T-cell (primary cell): ENCODE measurements around the gene SP7. TPM values are rescaled to one million over a fixed set of nuclear protein-coding genes. Genes with fewer than 3 reads are reported as not detected.

Experiments
- ATAC-seq, 4 experiments: fragments of 200-7000 bp in 3 of 4; fragments of 150-1000 bp in 1 of 4; cut with Tn5 transposase; replicated peaks in 1 of 4; 1 replicate in 3 of 4; 2 replicates in 1 of 4; pipeline ENCODE4 v1.10.0; 2021; ENCODE audit warnings: moderate library complexity in 3 of 4, mild to moderate bottlenecking in 2 of 4, moderate number of reproducible peaks in 1 of 4
- CTCF ChIA-PET, 2 donors: fragments of 300-600 bp; sonication (Branson Sonifier 250); formaldehyde crosslinking; loops; one replicate each; lab custom pipeline; 2022; ENCODE audit warnings: antibody characterized with exemption in 2 of 2; lab: Charles Lee
- POLR2A ChIA-PET, 2 donors: fragments of 300-600 bp; sonication (Branson Sonifier 250); formaldehyde crosslinking; loops; one replicate each; lab custom pipeline; 2022; ENCODE audit warnings: antibody characterized with exemption in 2 of 2; lab: Charles Lee
- DNase-seq, 35 experiments: peaks; one replicate each; pipeline versions ENCODE4 v3.0.0 to v3.0.0-alpha.2; 2013 to 2023
- H3K27ac ChIP-seq: one replicate; pipeline ENCODE4 v1.5.1; 2013; ENCODE audit warnings: low read length
- H3K27me3 ChIP-seq, 2 experiments: replicated peaks in 1 of 2; 1 replicate in 1 of 2; 2 replicates in 1 of 2; pipeline versions ENCODE4 v1.6.1 to v1.7.0; 2013; ENCODE audit warnings: low read length in 1 of 2, mixed read lengths in 1 of 2; ENCODE audit not compliant: control insufficient read depth in 2 of 2, insufficient read depth in 2 of 2; ENCODE audit errors: extremely low read depth in 1 of 2
- H3K36me3 ChIP-seq, 2 donors: 1 replicate in 1 of 2; 2 replicates in 1 of 2; pipeline versions ENCODE4 v1.6.1 to v1.7.0; 2013; ENCODE audit warnings: low read length in 1 of 2; ENCODE audit not compliant: control insufficient read depth in 2 of 2, insufficient read depth in 1 of 2; ENCODE audit errors: extremely low read depth in 1 of 2
- H3K4me1 ChIP-seq, 2 experiments: 1 replicate in 1 of 2; 2 replicates in 1 of 2; pipeline versions ENCODE4 v1.6.1 to v1.7.0; 2013; ENCODE audit warnings: low read length in 2 of 2, mixed read lengths in 1 of 2; ENCODE audit not compliant: insufficient read depth in 2 of 2, control insufficient read depth in 1 of 2; ENCODE audit errors: extremely low read depth in 1 of 2
- H3K4me3 ChIP-seq, 2 donors: 1 replicate in 1 of 2; 2 replicates in 1 of 2; pipeline versions ENCODE4 v1.5.1 to v1.7.0; 2013; ENCODE audit warnings: mild to moderate bottlenecking in 2 of 2, low read length in 1 of 2, moderate library complexity in 1 of 2; ENCODE audit not compliant: control insufficient read depth in 1 of 2; ENCODE audit errors: extremely low read depth in 1 of 2
- H3K9me3 ChIP-seq: 2 replicates; pipeline ENCODE4 v1.7.0; 2013
- H3K27ac Mint-ChIP-seq, 2 donors: one replicate each; pipeline ENCODE4 v1.8.0; 2020 to 2021; ENCODE audit warnings: mild to moderate bottlenecking in 2 of 2, mixed read lengths in 2 of 2
- H3K27me3 Mint-ChIP-seq, 2 donors: one replicate each; pipeline ENCODE4 v1.8.0; 2021 to 2022; ENCODE audit warnings: mixed read lengths in 2 of 2
- H3K36me3 Mint-ChIP-seq: one replicate; pipeline ENCODE4 v1.8.0; 2021; ENCODE audit warnings: mixed read lengths
- H3K4me1 Mint-ChIP-seq, 3 donors: one replicate each; pipeline ENCODE4 v1.8.0; 2020 to 2022; ENCODE audit warnings: mixed read lengths in 3 of 3, mild to moderate bottlenecking in 1 of 3
- H3K4me3 Mint-ChIP-seq, 3 donors: one replicate each; pipeline ENCODE4 v1.8.0; 2020 to 2022; ENCODE audit warnings: mild to moderate bottlenecking in 3 of 3, mixed read lengths in 3 of 3, moderate library complexity in 3 of 3
- H3K9me3 Mint-ChIP-seq, 3 donors: one replicate each; pipeline ENCODE4 v1.8.0; 2020 to 2022; ENCODE audit warnings: mixed read lengths in 3 of 3
- WGBS: methylation state at CpG from one replicate; pipeline ENCODE4 v1.1.5; 2013; ENCODE audit warnings: missing lambda C conversion rate; ENCODE audit not compliant: insufficient coverage; 5-methylcytosine and 5-hydroxymethylcytosine counted together
- total RNA-seq, 35 experiments: library from RNA in 6 of 35; stranded (reverse) in 6 of 35; fragments of 120-200 nt in 1 of 35; gene quantifications; one replicate each; pipeline versions ENCODE4 v1.2.1 to v1.2.4 and lab custom pipeline; 2013 to 2026

Gene SP7
- total RNA-seq, 5 donors from 2014 or later (not counting 1 experiment from before 2014, with no cell fraction given): 0.12 TPM; not detected in 4

DNA sequence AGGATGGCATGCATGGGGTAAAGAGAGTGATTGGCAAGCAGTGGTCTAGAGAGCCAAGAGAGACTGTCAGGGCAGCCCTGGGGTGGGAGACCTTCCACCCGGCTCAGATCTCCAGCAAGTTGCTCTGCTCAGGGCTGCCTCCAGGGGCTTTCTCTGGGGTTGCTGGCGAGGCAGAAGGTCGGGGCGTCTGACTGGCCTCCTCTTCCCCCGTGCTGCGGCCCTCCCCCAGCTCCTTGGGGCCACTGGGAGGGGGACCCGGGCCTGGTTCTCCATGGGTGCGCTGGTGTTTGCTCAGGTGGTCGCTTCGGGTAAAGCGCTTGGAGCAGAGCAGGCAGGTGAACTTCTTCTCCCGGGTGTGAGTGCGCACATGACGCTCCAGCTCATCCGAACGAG is 8.1 kb downstream of the SP7 start:
- DNase-seq (no peak), ATAC-seq (no peak)
- H3K4me3 Mint-ChIP-seq: no peak overlapping the region
- H3K27me3 Mint-ChIP-seq: peaks cover 4 to 12% of the 10 kb centered on the region in 2 donors
- 72% methylated on average over 16 of the region's 16 CpGs for WGBS
- Histone ChIP-seq H3K36me3 (no peaks in the 10 kb centered on the region), H3K9me3 (no peaks in the 10 kb centered on the region), H3K27ac (no peak overlapping the region), H3K27me3 (peaks cover 0 to 37% of the 10 kb centered on the region in 2 experiments), H3K4me1 (peaks cover 8 to 26% of the 10 kb centered on the region in 2 experiments), H3K4me3 (no peak overlapping the region)
- no peaks in the 10 kb centered on the region for H3K9me3 Mint-ChIP-seq
- CTCF ChIA-PET: interaction anchor here (0.5 to 1.1 kb wide), 2 partner anchors 8 to 13 kb away, joined by 3 to 4 read pairs; partner anchors contain the start of gene SP7 (in 1 of the 2)
- H3K4me1 Mint-ChIP-seq: peaks cover 15 to 20% (median 18%) of the 10 kb centered on the region in 3 donors
- no peak overlapping the region for H3K27ac Mint-ChIP-seq
- H3K36me3 Mint-ChIP-seq: no peaks in the 10 kb centered on the region
- POLR2A ChIA-PET: no interaction called here

- no peaks in the 10 kb centered on the region for H3K36me3 Mint-ChIP-seq
- CTCF ChIA-PET: interaction anchor here (0.5 to 1.1 kb wide), 4 partner anchors 8 to 104 kb away, joined by 3 to 4 read pairs (median 4); partner anchors contain the start of gene SP7 (in 1 of the 2)
- peaks cover 3 to 12% of the 10 kb centered on the region in 2 donors for H3K27me3 Mint-ChIP-seq
- POLR2A ChIA-PET: interaction anchor here in 1 of 2 donors (0.6 kb wide), 1 partner anchor 134 kb away, joined by 3 read pairs; no protein-coding TSS in a partner anchor
- peaks cover 0 to 32% of the 10 kb centered on the region in 2 experiments for H3K27me3 ChIP-seq
- H3K4me3 Mint-ChIP-seq: no peak overlapping the region
- no peaks in the 10 kb centered on the region for H3K9me3 ChIP-seq
- DNase-seq: no peak
- no peak overlapping the region for H3K27ac Mint-ChIP-seq
- H3K4me1 ChIP-seq: peaks cover 9 to 31% of the 10 kb centered on the region in 2 experiments
- H3K27ac ChIP-seq: no peak overlapping the region
- no peaks in the 10 kb centered on the region for H3K36me3 ChIP-seq
- H3K4me3 ChIP-seq: no peak overlapping the region
- no peaks in the 10 kb centered on the region for H3K9me3 Mint-ChIP-seq
- H3K4me1 Mint-ChIP-seq: peaks cover 16 to 25% (median 22%) of the 10 kb centered on the region in 3 donors
- 100% methylated on average over 2 of the region's 3 CpGs for WGBS
- ATAC-seq: no peak
Observed at GRCh38 chr12:53327435-53328042, 8.6 kb downstream of the SP7 start.

DNA sequence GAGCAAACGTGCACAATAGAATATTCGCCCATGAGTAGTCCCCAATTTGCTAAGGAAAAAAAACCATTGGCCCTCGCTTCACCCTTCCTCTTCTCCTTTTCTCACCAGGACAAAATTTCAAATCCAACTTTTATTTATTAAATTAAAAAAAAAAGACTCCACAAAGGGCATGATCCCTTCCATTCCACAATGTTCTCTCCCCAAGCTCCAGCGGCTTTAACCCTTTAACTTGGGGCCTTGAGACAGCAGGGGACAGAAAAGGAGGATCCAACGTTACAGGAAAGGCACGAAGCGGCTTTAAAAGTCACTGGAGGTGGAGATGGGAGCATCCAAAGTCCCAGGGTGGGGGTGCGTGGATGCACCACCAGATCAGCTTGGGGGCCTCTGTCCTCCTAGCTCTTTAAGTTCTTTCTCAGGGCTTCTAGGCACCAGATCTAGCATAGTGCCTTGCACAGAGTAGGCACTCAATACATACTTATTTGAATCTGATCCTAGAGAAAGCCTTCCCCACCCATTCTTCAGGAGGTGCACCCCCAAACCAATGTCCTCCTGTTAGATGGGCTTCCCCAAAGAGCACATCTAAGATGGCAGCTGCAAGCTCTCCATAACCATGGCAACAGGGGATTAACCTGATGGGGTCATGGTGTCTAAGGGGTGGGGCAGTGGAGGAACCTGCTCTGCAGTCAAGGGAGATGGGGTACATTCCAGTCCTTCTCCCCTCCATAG is 9.5 kb downstream of the SP7 start:
- H3K27me3 ChIP-seq: peaks cover 0 to 27% of the 10 kb centered on the region in 2 experiments
- ChIA-PET CTCF (interaction anchor here in 1 of 2 donors (0.6 to 1.2 kb wide), 3 partner anchors 93 to 103 kb away, joined by 3 to 4 read pairs (median 3); no protein-coding TSS in a partner anchor), POLR2A (interaction anchor here in 1 of 2 donors (0.6 to 0.7 kb wide), 2 partner anchors 88 to 135 kb away, joined by 3 read pairs; no protein-coding TSS in a partner anchor)
- H3K9me3 ChIP-seq: no peaks in the 10 kb centered on the region
- no peak overlapping the region for H3K4me3 ChIP-seq
- peaks cover 0 to 7% of the 10 kb centered on the region in 2 donors for H3K27me3 Mint-ChIP-seq
- DNase-seq (no peak), ATAC-seq (no peak)
- no peaks in the 10 kb centered on the region for H3K9me3 Mint-ChIP-seq
- no peaks in the 10 kb centered on the region for H3K36me3 Mint-ChIP-seq
- 92% methylated on average over 7 of the region's 8 CpGs for WGBS
- peak overlapping the region in 1 of 2 donors; percentile 80 for H3K27ac Mint-ChIP-seq
- peak overlapping the region; percentile 69 to 79 (median 76) for H3K4me3 Mint-ChIP-seq
- peaks cover 16 to 41% of the 10 kb centered on the region in 2 experiments for H3K4me1 ChIP-seq
- H3K36me3 ChIP-seq: no peaks in the 10 kb centered on the region
- no peak overlapping the region for H3K27ac ChIP-seq
- peaks cover 20 to 30% (median 25%) of the 10 kb centered on the region in 3 donors for H3K4me1 Mint-ChIP-seq

DNA sequence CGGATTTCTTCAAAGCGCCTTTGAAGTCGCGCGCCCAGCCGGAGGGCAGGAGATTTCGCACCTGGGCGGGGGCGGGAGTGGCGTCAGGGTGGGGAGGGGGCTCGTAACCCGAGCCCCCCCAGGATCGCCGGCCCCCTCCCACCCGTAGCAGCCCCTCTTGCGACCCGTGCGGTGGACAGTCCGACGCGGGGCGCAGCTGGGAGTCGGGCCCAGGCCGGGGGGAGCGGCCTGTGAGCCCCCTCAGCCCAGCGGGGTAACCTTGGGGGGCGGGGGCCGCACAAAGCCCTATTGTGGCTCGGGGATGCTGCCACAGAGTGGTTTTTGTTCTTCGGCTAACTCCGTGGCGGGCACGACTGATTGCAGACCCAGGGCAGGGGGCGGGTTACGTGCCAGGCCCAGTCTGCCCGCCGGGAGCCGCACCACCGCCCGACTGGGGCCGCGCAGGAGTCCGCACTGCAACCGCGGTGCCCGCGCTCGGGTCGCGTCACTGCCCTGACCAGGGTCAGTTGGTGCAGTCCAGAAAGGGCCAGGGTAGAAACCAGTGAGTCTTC is 10.6 kb downstream of the SP7 start:
- Mint-ChIP-seq H3K27ac (peak overlapping the region in 1 of 2 donors; percentile 80), H3K27me3 (peaks cover 0 to 7% of the 10 kb centered on the region in 2 donors), H3K4me1 (peaks cover 30 to 40% (median 36%) of the 10 kb centered on the region in 3 donors), H3K9me3 (no peaks in the 10 kb centered on the region), H3K36me3 (no peaks in the 10 kb centered on the region), H3K4me3 (peak overlapping the region; percentile 69 to 88 (median 79))
- ATAC-seq (no peak), DNase-seq (peak in 3 of 35 experiments; percentile 14 to 38 (median 27))
- H3K4me1 ChIP-seq: peaks cover 20 to 49% of the 10 kb centered on the region in 2 experiments
- H3K36me3 ChIP-seq: no peaks in the 10 kb centered on the region
- H3K9me3 ChIP-seq: no peaks in the 10 kb centered on the region
- ChIA-PET POLR2A (interaction anchor here in 1 of 2 donors (0.6 to 0.7 kb wide), 2 partner anchors 350 to 1188 kb away, joined by 3 to 13 read pairs; partner anchors contain the start of gene ATP5MC2), CTCF (interaction anchor here (0.9 to 3.5 kb wide), 3 partner anchors 10 to 26 kb away, joined by 3 to 26 read pairs (median 5); partner anchors contain the start of genes MYG1 (in 1 of the 2) and SP7 (in 1 of the 2))
- H3K4me3 ChIP-seq: peak overlapping the region; percentile 66 to 71
- 2% methylated on average over 32 of the region's 50 CpGs for WGBS
- peak overlapping the region; percentile 81 for H3K27ac ChIP-seq
- H3K27me3 ChIP-seq: peaks cover 0 to 21% of the 10 kb centered on the region in 2 experiments

DNA sequence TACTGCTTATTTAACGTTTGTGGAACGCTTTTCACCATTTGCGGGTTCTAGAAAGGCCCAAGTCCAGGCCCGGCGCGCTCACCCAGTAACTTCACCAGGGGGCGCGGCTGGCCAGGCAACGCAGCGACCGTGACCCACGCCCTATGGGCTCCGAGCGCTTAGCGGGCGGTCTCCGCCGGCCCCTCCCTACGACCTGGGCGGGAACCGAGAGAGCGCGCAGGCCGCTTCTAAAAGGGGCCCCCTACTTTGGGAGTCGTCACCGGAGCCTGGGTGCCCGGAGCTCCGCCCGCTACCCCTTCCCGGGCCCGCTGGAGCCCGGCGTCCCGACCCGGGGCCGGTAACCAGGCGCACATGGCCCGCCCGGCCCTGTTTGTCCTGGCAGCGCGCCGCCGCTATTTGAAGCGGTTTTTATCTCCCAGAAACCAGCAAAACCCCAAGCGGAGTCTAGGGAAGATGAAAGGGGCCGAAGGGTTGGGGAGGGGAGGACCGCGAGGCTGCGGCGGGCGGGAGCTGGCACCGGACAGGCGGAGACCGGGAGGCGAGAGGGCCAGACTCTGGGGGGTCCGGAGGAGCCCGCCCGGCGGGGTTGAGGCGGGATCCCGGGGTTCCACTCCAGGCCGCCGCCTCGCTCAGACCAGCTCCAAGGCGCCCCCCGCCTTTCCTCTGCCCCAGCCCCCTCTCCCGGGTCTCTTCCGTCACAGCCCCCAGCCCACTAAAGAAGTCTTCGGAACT is 11.2 kb downstream of the SP7 start:
- Histone ChIP-seq H3K9me3 (no peaks in the 10 kb centered on the region), H3K27ac (peak overlapping the region; percentile 81), H3K36me3 (peaks cover 0 to 2% of the 10 kb centered on the region in 2 donors), H3K4me1 (peaks cover 23 to 53% of the 10 kb centered on the region in 2 experiments), H3K4me3 (peak overlapping the region; percentile 66 to 71), H3K27me3 (peaks cover 0 to 15% of the 10 kb centered on the region in 2 experiments)
- ChIA-PET CTCF (interaction anchor here (0.9 to 3.5 kb wide), 8 partner anchors 11 to 176 kb away, joined by 3 to 26 read pairs (median 5); partner anchors contain the start of genes PFDN5 (in 2 of the 2), MYG1 (in 1 of the 2), SP7 (in 1 of the 2) and TARBP2 (in 1 of the 2)), POLR2A (no interaction called here)
- ATAC-seq (peak; percentile 57 to 69 (median 67)), DNase-seq (peak; percentile 43 to 87 (median 66))
- H3K27me3 Mint-ChIP-seq: peaks cover 0 to 5% of the 10 kb centered on the region in 2 donors
- peak overlapping the region; percentile 96 to 98 for H3K27ac Mint-ChIP-seq
- H3K4me1 Mint-ChIP-seq: peaks cover 37 to 42% (median 42%) of the 10 kb centered on the region in 3 donors
- peak overlapping the region; percentile 88 to 93 (median 90) for H3K4me3 Mint-ChIP-seq
- no peaks in the 10 kb centered on the region for H3K9me3 Mint-ChIP-seq
- H3K36me3 Mint-ChIP-seq: no peaks in the 10 kb centered on the region
- WGBS: under 1% methylated on average over 53 of the region's 69 CpGs
